Spleen (tissue), 11 donors: ENCODE data around the gene NFE2L3. TPM values are rescaled to one million over a fixed set of nuclear protein-coding genes. Genes with fewer than 3 reads are reported as not detected.
A peak's percentile ranks its signal among the peaks of the same experiment; 100 is the strongest.
"Not testable (repeated sequence)": the region's sequence is repeated elsewhere in the genome, so short reads cannot be mapped to it uniquely, and the experiment has no call there.

Experiments
- DNase-seq: peaks from one replicate; pipeline ENCODE4 v3.0.0-alpha.2; 2020
- H3K27ac ChIP-seq, 8 donors: fragments of 200-600 bp; sonication (generic) in 7 of 8; 1 replicate in 4 of 8; 2 replicates in 4 of 8; pipeline versions ENCODE4 v1.5.0 to v1.8.0; 2016 to 2021; ENCODE audit warnings: inconsistent platforms in 4 of 8, mild to moderate bottlenecking in 4 of 8, moderate library complexity in 1 of 8
- H3K27me3 ChIP-seq, 7 donors: fragments of 200-600 bp; sonication (generic) in 6 of 7; replicated peaks in 1 of 7; 1 replicate in 4 of 7; 2 replicates in 3 of 7; pipeline versions ENCODE4 v1.5.0 to v1.8.0; 2016 to 2021; ENCODE audit warnings: inconsistent platforms in 3 of 7, mild to moderate bottlenecking in 1 of 7
- H3K36me3 ChIP-seq, 6 donors: fragments of 200-600 bp; sonication (generic) in 5 of 6; 1 replicate in 4 of 6; 2 replicates in 2 of 6; pipeline versions ENCODE4 v1.5.0 to v1.8.0; 2016 to 2021; ENCODE audit warnings: inconsistent platforms in 2 of 6
- H3K4me1 ChIP-seq, 6 donors: fragments of 200-600 bp; sonication (generic) in 5 of 6; 1 replicate in 3 of 6; 2 replicates in 3 of 6; pipeline versions ENCODE4 v1.5.0 to v1.8.0; 2016 to 2021; ENCODE audit warnings: inconsistent platforms in 3 of 6
- H3K4me3 ChIP-seq, 8 donors: fragments of 200-600 bp; sonication (generic) in 7 of 8; 1 replicate in 4 of 8; 2 replicates in 4 of 8; pipeline versions ENCODE4 v1.5.0 to v1.8.0; 2016 to 2021; ENCODE audit warnings: inconsistent platforms in 4 of 8, mild to moderate bottlenecking in 4 of 8, moderate library complexity in 2 of 8
- H3K9me3 ChIP-seq, 8 donors: fragments of 200-600 bp; sonication (generic) in 7 of 8; 1 replicate in 4 of 8; 2 replicates in 4 of 8; pipeline versions ENCODE4 v1.5.0 to v1.8.0; 2016 to 2021; ENCODE audit warnings: inconsistent platforms in 4 of 8
- POLR2A ChIP-seq, 3 donors: fragments of 450-650 bp; IDR thresholded peaks; one replicate each; pipeline ENCODE4 v1.5.1; 2017; ENCODE audit warnings: antibody characterized with exemption in 3 of 3, mild to moderate bottlenecking in 1 of 3
- POLR2AphosphoS5 ChIP-seq, 3 donors: sonication (generic); formaldehyde crosslinking; IDR thresholded peaks; one replicate each; pipeline ENCODE4 v1.5.1; 2017; ENCODE audit warnings: antibody characterized with exemption in 3 of 3
- WGBS, 5 donors: extraction: QIAGEN DNeasy Blood & Tissue Kit in 3 of 5; methylation state at CpG; one replicate each; pipeline versions ENCODE4 v1.1.5 to v1.1.7; 2013 to 2018; 5-methylcytosine and 5-hydroxymethylcytosine counted together
- intact Hi-C: fragments of 100-400 bp; cut with DNase I; formaldehyde crosslinking; loops from one replicate; pipeline ENCODE4 v1.15.0; 2023; ENCODE audit warnings: low total_unique reads
- polyA plus RNA-seq, 3 donors: library from polyadenylated mRNA; stranded (reverse); fragments of 200-250 nt; gene quantifications; one replicate each; pipeline ENCODE4 v1.2.1, GENCODE V29; 2013
- total RNA-seq, 7 donors: library from RNA; depleted of rRNA in 3 of 7; stranded (reverse); fragments of >200 nt in 3 of 7; fragmentation: NEBNext Ultra II Directional in 4 of 7; extraction: Animal tissue kit (Norgen Biotek cat#: 25700) in 4 of 7; gene quantifications; one replicate each; pipeline versions ENCODE4 v1.1.0 to v1.2.1, GENCODE V29; 2016 to 2021
- TF ChIP-seq, protein P1 (sequence below), 11 experiments: fragments of 200-600 bp in 7 of 11; fragments of 450-650 bp in 4 of 11; sonication (generic) in 4 of 11; IDR thresholded peaks in 8 of 11; conservative IDR thresholded peaks in 3 of 11; 1 replicate in 7 of 11; 2 replicates in 4 of 11; pipeline versions ENCODE4 v1.4.0 to v1.8.0; 2016 to 2021; ENCODE audit warnings: antibody characterized with exemption in 11 of 11, inconsistent platforms in 4 of 11, mild to moderate bottlenecking in 1 of 11
- donor health status: healthy with polysubstance abuse.
- donor health status: DM: no; HTN: no; CAD: no; lungs with moderate emphysema.
- donor health status: DM: no; HTN: no; CAD: no.
- donor health status: Bipolar disorder and iron deficiency.
- donor health status: healthy.
- donor health status: DM: no; HTN: no; CAD: no.
- donor health status: DM: yes; HTN: yes; CAD: no.

The NFE2L3 gene
- total and polyA plus RNA-seq, 10 donors: 4.9 to 12.7 (median 7.8) TPM

DNA sequence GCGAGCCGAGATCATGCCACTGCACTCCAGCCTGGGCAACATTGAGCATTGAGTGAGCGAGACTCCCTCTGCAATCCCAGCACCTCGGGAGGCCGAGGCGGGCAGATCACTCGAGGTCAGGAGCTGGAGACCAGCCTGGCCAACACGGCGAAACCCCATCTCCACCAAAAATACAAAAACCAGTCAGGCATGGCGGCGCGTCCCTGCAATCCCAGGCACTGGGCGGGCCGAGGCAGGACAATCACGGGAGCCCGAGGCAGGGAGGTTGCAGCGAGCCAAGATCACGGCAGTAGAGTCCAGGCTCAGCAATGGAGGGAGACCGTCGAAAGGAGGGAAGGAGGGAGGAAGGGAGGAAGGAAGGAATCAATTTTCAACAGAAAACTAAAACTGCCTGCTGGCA is 25.3 kb downstream of the NFE2L3 start:
- H3K27ac ChIP-seq, DNase-seq, H3K36me3 ChIP-seq, H3K27me3 ChIP-seq, intact Hi-C loops, H3K4me3 ChIP-seq, H3K9me3 ChIP-seq: not testable (repeated sequence)
- peak; percentile 14 to 69 (median 25) for TF ChIP-seq POLR2AphosphoS5 (IDR thresholded peaks at IDR 0.05)
- WGBS, 5 donors: 93 to 96% (median 94%) methylated on average over 17 to 20 of the region's 20 CpGs
- H3K4me1 ChIP-seq: peaks cover 0 to 30% (median 11%) of the 10 kb centered on the region in 6 donors

DNA sequence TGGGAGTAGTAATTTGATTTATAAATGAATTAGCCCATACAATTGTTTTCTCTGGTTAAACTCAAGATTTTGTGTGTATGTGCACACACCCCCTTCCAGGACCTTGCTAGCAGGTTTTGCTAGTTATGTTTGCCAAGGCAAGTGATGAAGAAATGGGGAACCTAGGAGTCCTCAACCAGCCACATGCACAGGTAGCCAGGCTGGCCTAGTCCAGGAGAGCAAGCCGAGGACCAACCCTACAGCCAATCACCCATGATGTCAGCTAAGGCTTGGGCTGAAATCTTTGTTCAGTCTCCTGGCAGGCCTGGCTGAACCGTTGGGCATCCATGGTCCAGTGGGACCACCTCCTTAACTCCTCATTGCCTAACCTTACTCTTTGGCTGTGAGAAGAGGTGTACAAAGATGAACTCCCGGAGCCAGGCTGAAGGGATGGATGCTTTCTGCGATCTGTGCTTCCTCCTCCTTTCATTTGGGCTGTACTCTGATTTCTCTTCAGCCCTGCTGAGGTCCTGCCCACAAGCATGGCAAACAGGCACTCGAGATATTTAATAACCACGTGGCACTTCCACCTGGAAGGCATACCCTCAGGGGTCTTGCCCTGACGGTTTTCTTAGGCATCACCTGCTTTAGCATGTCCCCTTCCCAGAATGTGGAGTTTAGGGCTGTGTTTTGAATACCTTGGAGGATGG is 26.4 kb downstream of the NFE2L3 start:
- TF ChIP-seq, protein P1, sequence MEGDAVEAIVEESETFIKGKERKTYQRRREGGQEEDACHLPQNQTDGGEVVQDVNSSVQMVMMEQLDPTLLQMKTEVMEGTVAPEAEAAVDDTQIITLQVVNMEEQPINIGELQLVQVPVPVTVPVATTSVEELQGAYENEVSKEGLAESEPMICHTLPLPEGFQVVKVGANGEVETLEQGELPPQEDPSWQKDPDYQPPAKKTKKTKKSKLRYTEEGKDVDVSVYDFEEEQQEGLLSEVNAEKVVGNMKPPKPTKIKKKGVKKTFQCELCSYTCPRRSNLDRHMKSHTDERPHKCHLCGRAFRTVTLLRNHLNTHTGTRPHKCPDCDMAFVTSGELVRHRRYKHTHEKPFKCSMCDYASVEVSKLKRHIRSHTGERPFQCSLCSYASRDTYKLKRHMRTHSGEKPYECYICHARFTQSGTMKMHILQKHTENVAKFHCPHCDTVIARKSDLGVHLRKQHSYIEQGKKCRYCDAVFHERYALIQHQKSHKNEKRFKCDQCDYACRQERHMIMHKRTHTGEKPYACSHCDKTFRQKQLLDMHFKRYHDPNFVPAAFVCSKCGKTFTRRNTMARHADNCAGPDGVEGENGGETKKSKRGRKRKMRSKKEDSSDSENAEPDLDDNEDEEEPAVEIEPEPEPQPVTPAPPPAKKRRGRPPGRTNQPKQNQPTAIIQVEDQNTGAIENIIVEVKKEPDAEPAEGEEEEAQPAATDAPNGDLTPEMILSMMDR (IDR thresholded peaks at IDR 0.05 in 8 of 11, conservative IDR thresholded peaks at IDR 0.05 in 3 of 11): no peak
- peak in 2 of 3 donors; percentile 51 to 65 for TF ChIP-seq POLR2AphosphoS5 (IDR thresholded peaks at IDR 0.05)
- no peak overlapping the region for H3K4me3 ChIP-seq
- no peaks in the 10 kb centered on the region for H3K27me3 ChIP-seq
- 88 to 91% (median 91%) methylated on average over 7 of the region's 7 CpGs for WGBS, 5 donors
- H3K4me1 ChIP-seq: peaks cover 0 to 40% (median 13%) of the 10 kb centered on the region in 6 donors
- H3K27ac ChIP-seq: no peak overlapping the region
- H3K9me3 ChIP-seq: no peaks in the 10 kb centered on the region
- no peaks in the 10 kb centered on the region for H3K36me3 ChIP-seq
- no peak for DNase-seq
- intact Hi-C loops: no loop called here

DNA sequence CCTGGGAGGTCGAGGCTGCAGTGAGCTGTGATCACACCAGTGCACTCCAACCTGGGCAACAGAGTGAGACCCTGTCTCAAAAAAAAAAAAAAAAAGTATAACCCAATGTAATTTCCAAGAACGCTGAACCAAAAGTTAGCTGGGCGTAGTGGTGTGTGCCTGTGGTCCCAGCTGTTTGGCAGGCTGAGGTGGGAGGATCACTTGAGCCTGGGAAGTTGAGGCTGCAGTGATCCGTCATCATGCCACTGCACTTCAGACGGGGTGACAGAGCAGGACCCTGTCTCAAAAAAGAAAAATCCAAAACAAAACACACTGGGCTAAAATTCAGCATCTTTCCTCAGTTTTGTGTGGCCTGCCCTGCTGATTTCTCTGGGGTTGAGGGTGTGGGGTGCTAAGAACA is 27.4 kb downstream of the NFE2L3 start:
- 70 to 84% (median 82%) methylated on average over 5 of the region's 5 CpGs for WGBS, 5 donors
- Histone ChIP-seq H3K9me3 (no peaks in the 10 kb centered on the region), H3K4me1 (peaks cover 0 to 47% (median 13%) of the 10 kb centered on the region in 6 donors), H3K36me3 (peaks cover 0 to 5% (median 0%) of the 10 kb centered on the region in 6 donors), H3K27ac (no peak overlapping the region), H3K27me3 (no peaks in the 10 kb centered on the region), H3K4me3 (no peak overlapping the region)
- intact Hi-C loops: no loop called here
- DNase-seq: no peak
- peak in 2 of 3 donors; percentile 35 to 63 for TF ChIP-seq POLR2AphosphoS5 (IDR thresholded peaks at IDR 0.05)
- TF ChIP-seq, protein P1 (IDR thresholded peaks at IDR 0.05 in 8 of 11, conservative IDR thresholded peaks at IDR 0.05 in 3 of 11): no peak

DNA sequence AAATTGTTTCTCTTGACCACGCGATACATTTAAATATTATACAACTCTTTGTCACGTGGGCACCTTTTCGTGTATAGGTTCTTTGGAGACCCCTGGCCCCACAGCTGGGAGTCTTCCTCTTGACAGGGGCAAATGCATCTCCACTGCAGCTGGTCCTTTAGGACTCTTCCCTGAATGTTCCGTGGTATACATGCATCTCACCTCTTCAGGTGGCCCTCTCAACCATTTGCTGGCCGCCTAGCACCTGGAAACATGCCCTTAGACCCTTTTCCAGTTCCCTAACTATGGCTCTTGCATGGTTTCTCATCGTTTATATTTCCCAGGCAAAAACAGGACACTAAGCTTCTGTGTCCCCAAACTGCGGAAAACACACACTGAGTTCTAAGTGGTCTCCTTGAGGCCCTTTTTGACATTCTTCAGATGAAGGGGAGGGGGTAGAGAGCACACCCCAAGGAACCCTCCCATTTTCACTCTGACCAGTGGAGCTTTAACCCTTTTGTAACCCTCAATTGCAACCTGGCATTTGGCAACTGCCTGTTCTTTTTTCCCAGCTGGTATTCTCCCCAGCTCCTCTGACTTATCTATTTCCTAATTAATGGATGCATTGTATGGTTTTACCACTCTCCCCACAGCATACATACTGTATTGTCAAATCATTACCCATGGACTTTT is 28.0 kb downstream of the NFE2L3 start:
- Histone ChIP-seq H3K4me3 (no peak overlapping the region), H3K36me3 (peaks cover 0 to 10% (median 2%) of the 10 kb centered on the region in 6 donors), H3K9me3 (no peaks in the 10 kb centered on the region), H3K27ac (no peak overlapping the region), H3K27me3 (no peaks in the 10 kb centered on the region), H3K4me1 (peaks cover 0 to 48% (median 14%) of the 10 kb centered on the region in 6 donors)
- DNase-seq: no peak
- TF ChIP-seq POLR2AphosphoS5 (IDR thresholded peaks at IDR 0.05) (peak in 1 of 3 donors; percentile 55), POLR2A (IDR thresholded peaks at IDR 0.05) (no peak)
- intact Hi-C loops: no loop called here
- WGBS, 5 donors: 66 to 75% (median 69%) methylated on average over 8 of the region's 8 CpGs

DNA sequence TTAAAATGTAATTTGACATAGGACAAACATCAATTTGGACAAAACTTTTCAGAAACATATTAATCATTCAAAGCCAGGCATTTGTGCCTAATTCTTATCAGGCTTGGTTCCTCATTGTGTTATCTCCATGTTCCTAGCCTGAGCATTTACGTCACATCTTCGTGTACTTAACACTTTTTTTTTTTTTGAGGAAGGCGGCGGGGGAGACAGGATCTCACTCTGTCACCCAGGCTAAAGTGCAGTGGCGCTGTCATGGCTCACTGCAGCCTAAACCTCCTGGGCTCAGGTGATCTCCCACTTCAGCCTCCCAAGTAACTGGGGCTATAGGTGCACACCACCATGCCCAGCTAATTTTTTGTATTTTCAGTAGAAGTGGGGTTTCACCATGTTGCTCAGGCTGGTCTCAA is 28.8 kb downstream of the NFE2L3 start:
- no peak for DNase-seq
- H3K27me3 ChIP-seq: no peaks in the 10 kb centered on the region
- H3K4me3 ChIP-seq: no peak overlapping the region
- peaks cover 0 to 19% (median 5%) of the 10 kb centered on the region in 6 donors for H3K36me3 ChIP-seq
- H3K27ac ChIP-seq: peak overlapping the region in 1 of 8 donors; percentile 19
- WGBS, 5 donors: 61 to 70% (median 69%) methylated on average over 5 of the region's 5 CpGs
- peaks cover 0 to 57% (median 17%) of the 10 kb centered on the region in 6 donors for H3K4me1 ChIP-seq
- TF ChIP-seq POLR2AphosphoS5 (IDR thresholded peaks at IDR 0.05): peak; percentile 18 to 72 (median 64)
- no peak for TF ChIP-seq POLR2A (IDR thresholded peaks at IDR 0.05)
- TF ChIP-seq, protein P1 (IDR thresholded peaks at IDR 0.05 in 8 of 11, conservative IDR thresholded peaks at IDR 0.05 in 3 of 11): no peak
- intact Hi-C loops: no loop called here
- H3K9me3 ChIP-seq: no peaks in the 10 kb centered on the region
